Epithelial cell of umbilical artery (primary cell): ENCODE results near the gene NABP2. TPM values are rescaled to one million over a fixed set of nuclear protein-coding genes. Genes with fewer than 3 reads are reported as not detected.

ENCODE experiments used
- total RNA-seq: library from RNA; depleted of rRNA; stranded (reverse); fragments of >200 nt; gene quantifications from 2 replicates; pipeline ENCODE4 v1.2.3, GENCODE V29; 2014

NABP2 gene
- 28.3 and 31.5 TPM in 2 replicates for total RNA-seq

GRCh38 chr12:56224102-56224701, at the start of gene NABP2:
NABP2 (plus strand) TSS chr12:56224342; CDS start chr12:56224857, 515 bp downstream.

DNA sequence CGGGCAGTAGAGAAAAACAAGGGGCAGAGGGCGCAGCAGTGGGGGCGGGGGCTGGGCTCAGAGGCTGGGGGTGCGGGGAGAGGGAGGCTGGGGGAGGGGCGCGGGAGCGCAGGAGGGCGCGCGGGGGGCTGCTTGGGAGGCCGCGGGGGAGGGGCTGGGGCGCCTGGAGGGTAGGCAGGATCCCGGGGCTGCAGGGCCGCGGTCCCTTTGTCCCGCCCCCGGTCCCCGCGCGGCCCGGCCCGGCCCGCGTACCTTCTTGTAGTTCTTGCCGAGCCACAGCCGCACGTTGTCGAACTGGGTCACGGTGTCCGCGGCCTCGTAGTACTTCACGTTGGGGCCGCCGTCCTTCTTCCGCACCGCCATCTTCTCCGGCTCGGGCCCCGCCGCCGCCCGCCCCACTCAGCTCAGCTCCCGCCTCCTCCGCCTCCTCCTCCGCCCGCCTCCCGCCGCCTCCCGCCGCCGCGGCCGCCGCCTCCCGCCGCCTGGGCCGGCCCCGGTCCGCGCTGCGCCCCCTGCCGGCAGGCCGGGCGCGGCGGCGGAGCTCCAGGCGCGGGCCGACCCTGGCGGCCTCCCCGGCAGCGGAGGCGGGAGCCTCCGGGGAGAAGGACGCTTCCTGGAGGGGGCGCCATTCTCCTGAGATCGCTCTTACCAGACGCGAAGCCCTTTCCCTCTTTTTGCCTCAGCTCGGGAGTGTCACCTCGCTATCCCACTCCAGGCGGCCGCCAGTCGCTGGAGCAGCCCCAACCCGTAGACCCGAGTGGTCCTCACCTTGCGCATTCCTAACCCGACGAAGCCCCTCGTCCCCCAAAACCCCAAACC, 34.8 kb upstream of the NABP2 start, which contains the start of gene SMARCC2:
Gene SMARCC2, minus strand, starts transcription at position 385 of the 819 bp plus-strand sequence. Its CDS starts 22 bp downstream, at position 363.

GRCh38 chr12:56221757-56222530, 2.2 kb upstream of the NABP2 start, which contains the start of gene RNF41:
RNF41 (minus strand) TSS chr12:56221922; CDS start chr12:56214047, 7,875 bp downstream.

GRCh38 chr12:56229916-56230431, 5.8 kb downstream of the NABP2 start, which contains the start of gene SLC39A5:
SLC39A5 (plus strand) TSS chr12:56230051; CDS start chr12:56231275, 1,224 bp downstream.

DNA sequence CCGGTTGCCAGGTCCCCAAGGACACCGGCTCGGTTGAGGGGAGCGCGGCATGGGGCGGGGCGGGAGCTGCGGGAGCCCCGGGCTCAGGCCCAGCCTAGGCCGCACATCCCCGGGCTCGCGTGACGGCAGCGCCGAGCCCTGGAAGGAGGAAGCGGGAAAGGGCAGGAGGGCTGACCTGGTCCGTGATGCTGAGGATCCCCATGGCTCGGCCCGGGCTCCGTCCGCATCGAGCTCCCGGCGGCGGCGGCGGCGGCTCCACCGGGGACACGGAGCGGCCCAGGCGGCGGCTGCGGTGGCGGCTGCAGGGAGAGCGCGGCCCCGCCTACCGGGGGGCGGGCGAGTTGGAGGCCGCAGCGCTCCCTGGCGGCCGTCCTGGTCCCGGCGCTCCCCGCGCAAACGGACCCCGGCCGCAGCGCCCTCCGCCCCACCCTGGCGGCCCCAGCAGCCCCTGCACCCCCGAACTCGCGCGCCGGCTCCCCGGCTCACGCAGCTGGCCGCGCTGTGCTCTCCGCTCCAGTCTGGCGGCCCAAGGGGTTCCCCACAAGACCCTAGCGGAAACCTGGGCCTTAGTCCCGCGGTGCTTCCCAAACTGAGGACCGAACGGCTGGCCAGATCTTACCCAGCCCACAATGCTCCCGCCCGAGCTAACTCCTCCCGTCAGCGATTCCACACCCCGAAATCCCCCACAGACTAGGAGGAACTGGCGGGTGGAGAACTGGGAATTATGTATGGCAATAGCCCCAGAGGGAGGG, 34.1 kb downstream of the NABP2 start, which contains the start of gene ANKRD52:
Gene ANKRD52, minus strand, starts transcription at position 317 of the 752 bp plus-strand sequence. Its CDS starts 115 bp downstream, at position 202.

GRCh38 chr12:56266693-56267442, 42.7 kb downstream of the NABP2 start, which contains the start of gene COQ10A:
COQ10A (plus strand) TSS chr12:56266942; CDS start chr12:56267119, 177 bp downstream.

Other genes with a start within 250 kb of the NABP2 start
- gene SUOX, start 227.1 kb upstream of the NABP2 start, total RNA-seq, result 14.7 and 15.9 TPM in 2 replicates
- 0.65 and 0.76 TPM in 2 replicates for gene IKZF4, start 203.3 kb upstream of the NABP2 start, total RNA-seq
- 189 and 710 TPM in 2 replicates for gene RPS26, start 182.4 kb upstream of the NABP2 start, total RNA-seq
- not detected in 2 replicates for gene ERBB3, start 144.2 kb upstream of the NABP2 start, total RNA-seq
- gene PA2G4, start 119.8 kb upstream of the NABP2 start, total RNA-seq, result 220 and 288 TPM in 2 replicates
- gene RPL41, start 107.7 kb upstream of the NABP2 start, total RNA-seq, result 1,044 and 2,932 TPM in 2 replicates
- 4.5 and 6.5 TPM in 2 replicates for gene ZC3H10, start 106.1 kb upstream of the NABP2 start, total RNA-seq
- gene ESYT1, start 96.1 kb upstream of the NABP2 start, total RNA-seq, result 219 and 238 TPM in 2 replicates
- 67.9 and 81.5 TPM in 2 replicates for gene MYL6B, start 71.8 kb upstream of the NABP2 start, total RNA-seq
- gene MYL6, start 66.0 kb upstream of the NABP2 start, total RNA-seq, result 3,195 and 3,406 TPM in 2 replicates
- gene SMARCC2, start 34.9 kb upstream of the NABP2 start, total RNA-seq, result 39.0 and 45.4 TPM in 2 replicates
- 121 and 157 TPM in 2 replicates for gene RNF41, start 2.4 kb upstream of the NABP2 start, total RNA-seq
- gene SLC39A5, start 5.7 kb downstream of the NABP2 start, total RNA-seq, result not detected in 2 replicates
- 9.3 and 13.0 TPM in 2 replicates for gene ANKRD52, start 34.0 kb downstream of the NABP2 start, total RNA-seq
- gene COQ10A, start 42.6 kb downstream of the NABP2 start, total RNA-seq, result 9.1 and 13.2 TPM in 2 replicates
- 122 and 135 TPM in 2 replicates for gene CS, start 76.0 kb downstream of the NABP2 start, total RNA-seq
- gene CNPY2, start 91.6 kb downstream of the NABP2 start, total RNA-seq, result 143 and 145 TPM in 2 replicates
- gene PAN2, start 109.7 kb downstream of the NABP2 start, total RNA-seq, result 4.9 and 14.9 TPM in 2 replicates
- 0.32 TPM in 1 of 2 replicates, not detected in the other for gene IL23A, start 114.5 kb downstream of the NABP2 start, total RNA-seq
- 83.2 and 175 TPM in 2 replicates for gene STAT2, start 135.8 kb downstream of the NABP2 start, total RNA-seq
- gene APOF, start 138.5 kb downstream of the NABP2 start, total RNA-seq, result not detected in 2 replicates
- 10.7 and 17.3 TPM in 2 replicates for gene TIMELESS, start 225.1 kb downstream of the NABP2 start, total RNA-seq
- not detected in 2 replicates for gene MIP, start 230.3 kb downstream of the NABP2 start, total RNA-seq
- gene SPRYD4, start 244.2 kb downstream of the NABP2 start, total RNA-seq, result 1.3 and 2.1 TPM in 2 replicates